Duodenal mucosa (tissue), 2 donors: Measurements from ENCODE around the gene GALM.

Experiments used
- H3K27ac ChIP-seq: one replicate; pipeline ENCODE4 v1.7.0; 2013; ENCODE audit warnings: low read depth, low read length
- H3K27me3 ChIP-seq, 2 donors: one replicate each; pipeline ENCODE4 v1.7.0; 2013; ENCODE audit warnings: low read length in 2 of 2, control low read depth in 1 of 2; ENCODE audit not compliant: insufficient read depth in 2 of 2, control insufficient read depth in 1 of 2
- H3K36me3 ChIP-seq, 2 donors: one replicate each; pipeline ENCODE4 v1.7.0; 2013; ENCODE audit warnings: low read length in 2 of 2, control low read depth in 1 of 2; ENCODE audit not compliant: insufficient read depth in 2 of 2, control insufficient read depth in 1 of 2
- H3K4me1 ChIP-seq, 2 donors: one replicate each; pipeline ENCODE4 v1.7.0; 2013; ENCODE audit warnings: low read length in 2 of 2, control low read depth in 1 of 2; ENCODE audit not compliant: insufficient read depth in 2 of 2, control insufficient read depth in 1 of 2
- H3K4me3 ChIP-seq, 2 donors: one replicate each; pipeline ENCODE4 v1.7.0; 2013; ENCODE audit warnings: low read length in 2 of 2, low read depth in 1 of 2
- H3K9ac ChIP-seq, 2 donors: one replicate each; pipeline ENCODE4 v1.7.0; 2013; ENCODE audit warnings: low read length in 2 of 2, low read depth in 1 of 2
- H3K9me3 ChIP-seq, 2 donors: one replicate each; pipeline ENCODE4 v1.7.0; 2013; ENCODE audit warnings: low read length in 2 of 2, control low read depth in 1 of 2; ENCODE audit not compliant: control insufficient read depth in 1 of 2

Gene GALM

GRCh38 chr2:38747007-38747424 lies 81.1 kb downstream of the GALM start:
- peaks cover 42 to 47% of the 10 kb centered on the region in 2 donors for H3K4me1 ChIP-seq
- peaks cover 0 to 2% of the 10 kb centered on the region in 2 donors for H3K9me3 ChIP-seq
- H3K27me3 ChIP-seq = no peaks in the 10 kb centered on the region
- peak overlapping the region; percentile 24 for H3K27ac ChIP-seq
- peak overlapping the region; percentile 33 to 34 for H3K4me3 ChIP-seq
- peaks cover 49 to 56% of the 10 kb centered on the region in 2 donors for H3K36me3 ChIP-seq
- H3K9ac ChIP-seq = peak overlapping the region; percentile 1 to 95

GRCh38 chr2:38747819-38748218 lies 81.9 kb downstream of the GALM start:
- H3K27ac ChIP-seq = no peak overlapping the region
- H3K9me3 ChIP-seq = peaks cover 0 to 2% of the 10 kb centered on the region in 2 donors
- H3K9ac ChIP-seq = peak overlapping the region; percentile 43 to 95
- H3K27me3 ChIP-seq = no peaks in the 10 kb centered on the region
- H3K4me1 ChIP-seq = peaks cover 40 to 44% of the 10 kb centered on the region in 2 donors
- peaks cover 49 to 56% of the 10 kb centered on the region in 2 donors for H3K36me3 ChIP-seq
- peak overlapping the region; percentile 31 to 34 for H3K4me3 ChIP-seq

- Histone ChIP-seq H3K36me3 (peaks cover 49 to 56% of the 10 kb centered on the region in 2 donors), H3K4me3 (peak overlapping the region; percentile 34 to 96), H3K9ac (peak overlapping the region in 1 of 2 donors; percentile 95)
These were observed 82.5 kb downstream of the GALM start for GRCh38 chr2:38748391-38748790.

GRCh38 chr2:38748943-38749804 lies 83.3 kb downstream of the GALM start:
- H3K27ac ChIP-seq = no peak overlapping the region
- H3K4me3 ChIP-seq = peak overlapping the region; percentile 96 to 100
- peaks cover 0 to 2% of the 10 kb centered on the region in 2 donors for H3K9me3 ChIP-seq
- peaks cover 39 to 50% of the 10 kb centered on the region in 2 donors for H3K4me1 ChIP-seq
- peaks cover 46 to 49% of the 10 kb centered on the region in 2 donors for H3K36me3 ChIP-seq
- H3K9ac ChIP-seq = peak overlapping the region; percentile 95 to 100
- no peaks in the 10 kb centered on the region for H3K27me3 ChIP-seq

More at GRCh38 chr2:38748391-38748790, 82.5 kb downstream of the GALM start:
- Histone ChIP-seq H3K4me1 (peaks cover 39 to 44% of the 10 kb centered on the region in 2 donors), H3K27me3 (no peaks in the 10 kb centered on the region), H3K9me3 (peaks cover 0 to 2% of the 10 kb centered on the region in 2 donors), H3K27ac (no peak overlapping the region)

GRCh38 chr2:38750011-38750890 lies 84.3 kb downstream of the GALM start:
- Histone ChIP-seq H3K27me3 (no peaks in the 10 kb centered on the region), H3K4me1 (peaks cover 39 to 50% of the 10 kb centered on the region in 2 donors), H3K27ac (peak overlapping the region; percentile 98), H3K9me3 (peaks cover 0 to 2% of the 10 kb centered on the region in 2 donors), H3K4me3 (peak overlapping the region; percentile 96 to 100), H3K9ac (peak overlapping the region; percentile 95 to 100), H3K36me3 (peaks cover 38 to 39% of the 10 kb centered on the region in 2 donors)

GRCh38 chr2:38750891-38751595 lies 85.1 kb downstream of the GALM start, which contains the start of gene SRSF7:
Gene SRSF7, minus strand, starts transcription at chr2:38751361. Its CDS starts 105 bp downstream, at chr2:38751256.
- Histone ChIP-seq H3K36me3 (peaks cover 31% of the 10 kb centered on the region in 2 donors), H3K27me3 (no peaks in the 10 kb centered on the region), H3K27ac (peak within 1 kb of the TSS; percentile 98), H3K9ac (peak within 1 kb of the TSS; percentile 95 to 100), H3K4me1 (peaks cover 38 to 42% of the 10 kb centered on the region in 2 donors), H3K9me3 (peaks cover 0 to 2% of the 10 kb centered on the region in 2 donors), H3K4me3 (peak within 1 kb of the TSS; percentile 96 to 100)

- H3K27me3 ChIP-seq = no peaks in the 10 kb centered on the region
- peak overlapping the region; percentile 95 to 100 for H3K9ac ChIP-seq
- peaks cover 30 to 35% of the 10 kb centered on the region in 2 donors for H3K4me1 ChIP-seq
These were observed 85.9 kb downstream of the GALM start for GRCh38 chr2:38751596-38752410.

GRCh38 chr2:38754049-38754448 lies 88.1 kb downstream of the GALM start:
- H3K36me3 ChIP-seq = peaks cover under 1% of the 10 kb centered on the region in 2 donors
- peaks cover 0 to 2% of the 10 kb centered on the region in 2 donors for H3K9me3 ChIP-seq
- H3K9ac ChIP-seq = peak overlapping the region; percentile 47 to 48
- H3K27me3 ChIP-seq = no peaks in the 10 kb centered on the region
- peak overlapping the region; percentile 35 to 62 for H3K4me3 ChIP-seq
- H3K4me1 ChIP-seq = peaks cover 11 to 14% of the 10 kb centered on the region in 2 donors
- no peak overlapping the region for H3K27ac ChIP-seq

More at GRCh38 chr2:38751596-38752410, 85.9 kb downstream of the GALM start:
- peaks cover 23% of the 10 kb centered on the region in 2 donors for H3K36me3 ChIP-seq
- H3K9me3 ChIP-seq = peaks cover 0 to 2% of the 10 kb centered on the region in 2 donors
- peak overlapping the region; percentile 96 to 100 for H3K4me3 ChIP-seq
- peak overlapping the region; percentile 98 for H3K27ac ChIP-seq
